Stimulated activated CD4-positive, alpha-beta T cell treated with anti-CD3 and anti-CD28 coated beads, Interleukin-2, amount 100 ng/mL, for 48 hours (primary cell): Measurements from ENCODE around the gene TAS1R2.
A peak's percentile ranks its signal among the peaks of the same experiment; 100 is the strongest.
"Not testable (repeated sequence)": the region's sequence is repeated elsewhere in the genome, so short reads cannot be mapped to it uniquely, and the experiment has no call there.

Experiments used
- DNase-seq, 2 donors: peaks; one replicate each; pipeline ENCODE4 v3.0.0-alpha.2; 2020

The TAS1R2 gene

GRCh38 chr1:18859560-18859959 lies at the start of gene TAS1R2:
TAS1R2 (minus strand) TSS chr1:18859660; CDS start chr1:18859660, 0 bp downstream.
- no peak for DNase-seq

- DNase-seq: no peak
Measured at GRCh38 chr1:18907917-18908845, 48.7 kb upstream of the TAS1R2 start.

GRCh38 chr1:18907021-18907916 lies 47.8 kb upstream of the TAS1R2 start:
- DNase-seq: peak; percentile 53

GRCh38 chr1:18903291-18903756 lies 43.9 kb upstream of the TAS1R2 start:
- DNase-seq: no peak

- peak; percentile 79 to 82 for DNase-seq
Measured at GRCh38 chr1:18902523-18903290, 43.2 kb upstream of the TAS1R2 start, which contains the start of gene ALDH4A1. ALDH4A1 (minus strand) TSS chr1:18902555; CDS start chr1:18902523, 32 bp downstream.

GRCh38 chr1:18901952-18902522 lies 42.6 kb upstream of the TAS1R2 start:
- no peak for DNase-seq

GRCh38 chr1:18901147-18901951 lies 41.9 kb upstream of the TAS1R2 start:
- no peak for DNase-seq

- DNase-seq: no peak
Measured at GRCh38 chr1:18900303-18900841, 40.9 kb upstream of the TAS1R2 start.

- no peak for DNase-seq
Measured at GRCh38 chr1:18899363-18900049, 40.0 kb upstream of the TAS1R2 start.

GRCh38 chr1:18898567-18898966 lies 39.1 kb upstream of the TAS1R2 start:
- no peak for DNase-seq

- DNase-seq: no peak
Measured at GRCh38 chr1:18895317-18895716, 35.9 kb upstream of the TAS1R2 start.

- DNase-seq: no peak
Measured at GRCh38 chr1:18893120-18893519, 33.7 kb upstream of the TAS1R2 start.

GRCh38 chr1:18891858-18892257 lies 32.4 kb upstream of the TAS1R2 start:
- not testable (repeated sequence) for DNase-seq

GRCh38 chr1:18891426-18891780 lies 31.9 kb upstream of the TAS1R2 start:
- DNase-seq: no peak

- DNase-seq: no peak
Measured at GRCh38 chr1:18890706-18891425, 31.4 kb upstream of the TAS1R2 start.

GRCh38 chr1:18886003-18886335 lies 26.5 kb upstream of the TAS1R2 start:
- no peak for DNase-seq

- DNase-seq: no peak
Measured at GRCh38 chr1:18885311-18886002, 26.0 kb upstream of the TAS1R2 start.

GRCh38 chr1:18884727-18885126 lies 25.3 kb upstream of the TAS1R2 start:
- no peak for DNase-seq

- no peak for DNase-seq
Measured at GRCh38 chr1:18884419-18884717, 24.9 kb upstream of the TAS1R2 start.
